IMR-90 (cell line): ENCODE data around the gene LNP1. TPM values are rescaled to one million over a fixed set of nuclear protein-coding genes. Genes with fewer than 3 reads are reported as not detected.

Experiments
- ATAC-seq: fragments of 200-7000 bp; cut with Tn5 transposase; 2 replicates; pipeline ENCODE4 v1.9.1; 2020; ENCODE audit warnings: low read depth, mild to moderate bottlenecking, moderate library complexity
- BruUV-seq: library from RNA; stranded (reverse); fragments of 400-500 nt; replicated peaks from 2 replicates; lab custom pipeline; 2021; lab: Mats Ljungman, UMichigan
- CTCF ChIA-PET: fragments of 300-600 bp; formaldehyde crosslinking; extraction: SDS; loops from one replicate; lab custom pipeline; 2021; ENCODE audit warnings: antibody characterized with exemption; lab: Yijun Ruan, JAX
- POLR2A ChIA-PET: fragments of 300-600 bp; sonication (Branson Sonifier 250); formaldehyde crosslinking; loops from one replicate; lab custom pipeline; 2022; ENCODE audit warnings: antibody characterized with exemption; ENCODE audit not compliant: unreplicated experiment; lab: Charles Lee
- DNase-seq: peaks from one replicate; pipeline ENCODE4 v3.0.0; 2013
- H2AFZ ChIP-seq: replicated peaks from 2 replicates; pipeline ENCODE3; 2013; ENCODE audit warnings: low read length, mild to moderate bottlenecking; ENCODE audit not compliant: poor library complexity
- H2AK5ac ChIP-seq: 2 replicates; pipeline ENCODE4 v1.6.1; 2013; ENCODE audit warnings: low read depth, low read length, inconsistent platforms
- H2AK9ac ChIP-seq: replicated peaks from 2 replicates; pipeline ENCODE3; 2013; ENCODE audit warnings: mild to moderate bottlenecking, low read depth, low read length, moderate library complexity; ENCODE audit not compliant: poor library complexity
- H2BK120ac ChIP-seq: 2 replicates; pipeline ENCODE4 v1.6.1; 2013; ENCODE audit warnings: low read depth, low read length, inconsistent platforms
- H2BK15ac ChIP-seq: 3 replicates; pipeline ENCODE4 v1.6.1; 2013; ENCODE audit warnings: low read depth, low read length, inconsistent platforms
- H2BK20ac ChIP-seq: 2 replicates; pipeline ENCODE4 v1.6.1; 2013; ENCODE audit warnings: low read depth, mild to moderate bottlenecking, inconsistent platforms, low read length, moderate library complexity
- H2BK5ac ChIP-seq: 2 replicates; pipeline ENCODE4 v1.6.1; 2013; ENCODE audit warnings: mild to moderate bottlenecking, low read depth, low read length, inconsistent platforms; ENCODE audit not compliant: poor library complexity, severe bottlenecking
- H3K14ac ChIP-seq: replicated peaks from 2 replicates; pipeline ENCODE4 v1.6.1; 2013; ENCODE audit warnings: low read depth, low read length, inconsistent platforms
- H3K18ac ChIP-seq: 2 replicates; pipeline ENCODE4 v1.6.1; 2013; ENCODE audit warnings: low read depth, low read length, control low read depth
- H3K23ac ChIP-seq: 2 replicates; pipeline ENCODE4 v1.6.1; 2013; ENCODE audit warnings: low read depth, low read length, inconsistent platforms
- H3K27ac ChIP-seq: 2 replicates; pipeline ENCODE4 v1.5.1; 2013; ENCODE audit warnings: mild to moderate bottlenecking, control low read depth, low read length; ENCODE audit not compliant: insufficient read depth
- H3K27me3 ChIP-seq: 2 replicates; pipeline ENCODE4 v1.6.1; 2013; ENCODE audit warnings: low read length; ENCODE audit not compliant: control insufficient read depth, insufficient read depth
- H3K36me3 ChIP-seq: 2 replicates; pipeline ENCODE4 v1.6.1; 2013; ENCODE audit warnings: low read length, mixed read lengths; ENCODE audit not compliant: control insufficient read depth, insufficient read depth
- H3K4ac ChIP-seq: 2 replicates; pipeline ENCODE4 v1.6.1; 2013; ENCODE audit warnings: low read depth, low read length, inconsistent platforms
- H3K4me1 ChIP-seq: 2 replicates; pipeline ENCODE4 v1.6.1; 2013; ENCODE audit warnings: low read length, mixed read lengths; ENCODE audit not compliant: control insufficient read depth, insufficient read depth
- H3K4me2 ChIP-seq: 2 replicates; pipeline ENCODE4 v1.6.1; 2013; ENCODE audit warnings: low read depth, mild to moderate bottlenecking, control low read depth, low read length, moderate library complexity
- H3K4me3 ChIP-seq: 2 replicates; pipeline ENCODE4 v1.5.1; 2013; ENCODE audit warnings: low read depth, mild to moderate bottlenecking, control low read depth, low read length, moderate library complexity; ENCODE audit not compliant: insufficient read depth
- H3K56ac ChIP-seq: 2 replicates; pipeline ENCODE4 v1.6.1; 2013; ENCODE audit warnings: low read length, inconsistent platforms; ENCODE audit not compliant: insufficient read depth; ENCODE audit errors: extremely low read depth
- H3K79me1 ChIP-seq, 2 experiments: 2 replicates each; pipeline ENCODE4 v1.6.1; 2013; ENCODE audit warnings: low read length in 2 of 2, inconsistent platforms in 1 of 2, low read depth in 1 of 2
- H3K9ac ChIP-seq: 2 replicates; pipeline ENCODE4 v1.6.1; 2013; ENCODE audit warnings: low read depth, low read length, control low read depth
- H3K9me1 ChIP-seq: 2 replicates; pipeline ENCODE4 v1.6.1; 2013; ENCODE audit warnings: low read length, inconsistent platforms; ENCODE audit not compliant: insufficient read depth
- H3K9me3 ChIP-seq: 2 replicates; pipeline ENCODE4 v1.6.1; 2013; ENCODE audit warnings: low read length; ENCODE audit not compliant: control insufficient read depth, insufficient read depth
- H4K20me1 ChIP-seq: 2 replicates; pipeline ENCODE4 v1.6.1; 2013; ENCODE audit warnings: low read length, inconsistent platforms; ENCODE audit not compliant: insufficient read depth
- H4K5ac ChIP-seq: 2 replicates; pipeline ENCODE4 v1.6.1; 2013; ENCODE audit warnings: mild to moderate bottlenecking, low read depth, low read length, control low read depth
- H4K8ac ChIP-seq, 2 experiments: 2 replicates each; pipeline ENCODE4 v1.6.1; 2013; ENCODE audit warnings: low read depth in 2 of 2, low read length in 2 of 2, control low read depth in 1 of 2, inconsistent platforms in 1 of 2
- H4K91ac ChIP-seq: 2 replicates; pipeline ENCODE4 v1.6.1; 2013; ENCODE audit warnings: low read depth, low read length, inconsistent platforms; ENCODE audit not compliant: insufficient read depth
- BHLHE40 ChIP-seq: fragments of 150-350 bp; IDR thresholded peaks from 2 replicates; pipeline ENCODE4 v1.6.1; 2016; ENCODE audit warnings: mild to moderate bottlenecking, low read depth, low read length
- CEBPB ChIP-seq: IDR thresholded peaks from 2 replicates; pipeline ENCODE4 v1.6.1; 2012; ENCODE audit warnings: low read depth, low read length, improper control_type of control experiment
- CHD1 ChIP-seq: IDR thresholded peaks from 2 replicates; pipeline ENCODE4 v1.6.1; 2012; ENCODE audit warnings: low read depth, low read length, improper control_type of control experiment
- ELK1 ChIP-seq: fragments of 150-350 bp; IDR thresholded peaks from 2 replicates; pipeline ENCODE4 v1.6.1; 2016; ENCODE audit warnings: low read depth, mild to moderate bottlenecking, low read length, moderate library complexity, borderline replicate concordance
- FOS ChIP-seq: fragments of 150-350 bp; IDR thresholded peaks from 2 replicates; pipeline ENCODE4 v1.6.1; 2016; ENCODE audit warnings: low read depth, low read length
- MAFK ChIP-seq: IDR thresholded peaks from 2 replicates; pipeline ENCODE4 v1.6.1; 2012; ENCODE audit warnings: low read depth, low read length, improper control_type of control experiment
- MAZ ChIP-seq: IDR thresholded peaks from 2 replicates; pipeline ENCODE4 v1.6.1; 2012; ENCODE audit warnings: low read depth, mild to moderate bottlenecking, low read length, improper control_type of control experiment, moderate library complexity, borderline replicate concordance
- MXI1 ChIP-seq: IDR thresholded peaks from 2 replicates; pipeline ENCODE4 v1.6.1; 2012; ENCODE audit warnings: low read depth, mild to moderate bottlenecking, low read length, moderate library complexity, borderline replicate concordance
- NFE2L2 ChIP-seq: fragments of 150-350 bp; IDR thresholded peaks from 2 replicates; pipeline ENCODE4 v1.6.1; 2016; ENCODE audit warnings: low read depth, mild to moderate bottlenecking, low read length
- POLR2A ChIP-seq: IDR thresholded peaks from 2 replicates; pipeline ENCODE4 v1.6.1; 2012; ENCODE audit warnings: mild to moderate bottlenecking, low read depth, low read length
- RAD21 ChIP-seq: IDR thresholded peaks from 2 replicates; pipeline ENCODE4 v1.6.1; 2012; ENCODE audit warnings: low read length, improper control_type of control experiment
- RCOR1 ChIP-seq: IDR thresholded peaks from 2 replicates; pipeline ENCODE4 v1.6.1; 2012; ENCODE audit warnings: mild to moderate bottlenecking, low read length, improper control_type of control experiment; ENCODE audit not compliant: insufficient replicate concordance
- RFX5 ChIP-seq: IDR thresholded peaks from 2 replicates; pipeline ENCODE4 v1.8.0; 2012; ENCODE audit warnings: low read depth, mild to moderate bottlenecking, low read length, moderate library complexity
- SMC3 ChIP-seq: fragments of 150-350 bp; IDR thresholded peaks from 2 replicates; pipeline ENCODE4 v1.6.1; 2016; ENCODE audit warnings: low read depth, mild to moderate bottlenecking, antibody characterized with exemption, low read length, moderate library complexity
- WGBS, 2 experiments: methylation state at CpG; one replicate each; pipeline versions ENCODE4 v1.1.5 to v1.1.7; 2013; ENCODE audit warnings: missing lambda C conversion rate in 2 of 2; ENCODE audit not compliant: insufficient read length in 1 of 2; ENCODE audit errors: extremely low coverage in 2 of 2; 5-methylcytosine and 5-hydroxymethylcytosine counted together
- dilution Hi-C: fragments of 300-500 bp; cut with HindIII; formaldehyde crosslinking; loops from one replicate; pipeline ENCODE4 v1.14.3; 2018; ENCODE audit warnings: low sequenced_read_pairs; ENCODE audit not compliant: unreplicated experiment
- in situ Hi-C: fragments of 300-500 bp; cut with MboI; formaldehyde crosslinking; loops from 3 replicates; pipeline ENCODE4 v1.14.3; 2019; ENCODE audit warnings: low sequenced_read_pairs, inconsistent platforms, mixed read lengths
- intact Hi-C: fragments of 100-400 bp; cut with micrococcal nuclease; formaldehyde crosslinking; loops from 2 replicates; pipeline ENCODE4 v1.10.0; 2022
- polyA plus RNA-seq, 3 experiments: library from polyadenylated mRNA; depleted of rRNA; stranded (reverse); fragments of >200 nt; gene quantifications; 2 replicates each; pipeline ENCODE4 v1.2.3, GENCODE V29; 2012; ENCODE audit warnings: low replicate concordance in 1 of 3
- total RNA-seq: library from RNA; depleted of rRNA; stranded (reverse); fragments of >200 nt; gene quantifications from 2 replicates; pipeline ENCODE4 v1.2.3, GENCODE V29; 2012
- TF ChIP-seq, protein P1 (sequence below): fragments of 150-350 bp; IDR thresholded peaks from 2 replicates; pipeline ENCODE4 v1.6.1; 2017; ENCODE audit warnings: mild to moderate bottlenecking, antibody characterized with exemption, low read length, low read depth
- TF ChIP-seq, protein P2 (sequence below): conservative IDR thresholded peaks from 2 replicates; pipeline ENCODE4 v1.5.1; 2012; ENCODE audit warnings: mild to moderate bottlenecking, low read depth, low read length, improper control_type of control experiment

LNP1 gene
- total and polyA plus RNA-seq, 2 of the 4 experiments (the other 2 are of a cell fraction) = 2.2 to 2.4 TPM

DNA sequence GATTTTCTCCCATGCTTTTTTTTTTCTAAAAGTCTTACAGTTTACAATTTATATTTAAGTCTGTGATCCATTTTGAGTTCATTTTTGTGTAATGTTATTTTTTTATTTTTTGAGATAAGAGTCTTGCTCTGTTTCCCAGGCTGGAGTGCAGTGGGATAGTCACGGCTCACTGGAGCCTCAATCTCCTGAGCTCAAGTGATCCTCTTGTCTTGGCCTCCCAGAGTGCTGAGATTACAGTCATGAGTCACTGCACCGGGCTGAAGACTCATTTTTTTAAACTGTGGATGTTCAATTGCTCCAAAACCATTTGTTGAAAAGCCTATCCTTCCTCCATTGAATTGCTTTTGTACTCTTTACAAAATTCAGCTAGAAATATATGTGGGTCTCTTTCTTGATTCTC is 19.5 kb downstream of the LNP1 start:
- POLR2A ChIA-PET = no interaction called here

More for the DNA sequence above, 19.5 kb downstream of the LNP1 start:
- no peak overlapping the region for H3K23ac ChIP-seq
- no peak for ATAC-seq
- H3K9ac ChIP-seq = no peak overlapping the region
- TF ChIP-seq ELK1 (no peak), FOS (no peak), RFX5 (no peak), RCOR1 (no peak), POLR2A (no peak), RAD21 (no peak), MXI1 (no peak), SMC3 (no peak), CEBPB (no peak), BHLHE40 (no peak), NFE2L2 (no peak), MAFK (no peak), CHD1 (no peak), MAZ (no peak)
- TF ChIP-seq, protein P1, sequence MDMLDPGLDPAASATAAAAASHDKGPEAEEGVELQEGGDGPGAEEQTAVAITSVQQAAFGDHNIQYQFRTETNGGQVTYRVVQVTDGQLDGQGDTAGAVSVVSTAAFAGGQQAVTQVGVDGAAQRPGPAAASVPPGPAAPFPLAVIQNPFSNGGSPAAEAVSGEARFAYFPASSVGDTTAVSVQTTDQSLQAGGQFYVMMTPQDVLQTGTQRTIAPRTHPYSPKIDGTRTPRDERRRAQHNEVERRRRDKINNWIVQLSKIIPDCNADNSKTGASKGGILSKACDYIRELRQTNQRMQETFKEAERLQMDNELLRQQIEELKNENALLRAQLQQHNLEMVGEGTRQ = no peak
- TF ChIP-seq, protein P2, sequence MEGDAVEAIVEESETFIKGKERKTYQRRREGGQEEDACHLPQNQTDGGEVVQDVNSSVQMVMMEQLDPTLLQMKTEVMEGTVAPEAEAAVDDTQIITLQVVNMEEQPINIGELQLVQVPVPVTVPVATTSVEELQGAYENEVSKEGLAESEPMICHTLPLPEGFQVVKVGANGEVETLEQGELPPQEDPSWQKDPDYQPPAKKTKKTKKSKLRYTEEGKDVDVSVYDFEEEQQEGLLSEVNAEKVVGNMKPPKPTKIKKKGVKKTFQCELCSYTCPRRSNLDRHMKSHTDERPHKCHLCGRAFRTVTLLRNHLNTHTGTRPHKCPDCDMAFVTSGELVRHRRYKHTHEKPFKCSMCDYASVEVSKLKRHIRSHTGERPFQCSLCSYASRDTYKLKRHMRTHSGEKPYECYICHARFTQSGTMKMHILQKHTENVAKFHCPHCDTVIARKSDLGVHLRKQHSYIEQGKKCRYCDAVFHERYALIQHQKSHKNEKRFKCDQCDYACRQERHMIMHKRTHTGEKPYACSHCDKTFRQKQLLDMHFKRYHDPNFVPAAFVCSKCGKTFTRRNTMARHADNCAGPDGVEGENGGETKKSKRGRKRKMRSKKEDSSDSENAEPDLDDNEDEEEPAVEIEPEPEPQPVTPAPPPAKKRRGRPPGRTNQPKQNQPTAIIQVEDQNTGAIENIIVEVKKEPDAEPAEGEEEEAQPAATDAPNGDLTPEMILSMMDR = no peak
- no peak overlapping the region for H3K56ac ChIP-seq
- no peak overlapping the region for H4K5ac ChIP-seq
- H2BK20ac ChIP-seq = no peak overlapping the region
- H2AK5ac ChIP-seq = no peak overlapping the region
- H2AK9ac ChIP-seq = no peak overlapping the region
- no peak overlapping the region for H2BK15ac ChIP-seq
- DNase-seq = no peak
- H2BK5ac ChIP-seq = no peak overlapping the region
- H4K20me1 ChIP-seq = no peaks in the 10 kb centered on the region
- intact Hi-C loops = no loop called here
- no peak overlapping the region for H3K14ac ChIP-seq
- no peaks in the 10 kb centered on the region for H3K9me1 ChIP-seq
- H3K4ac ChIP-seq = no peak overlapping the region
- H3K27me3 ChIP-seq = no peaks in the 10 kb centered on the region
- H4K91ac ChIP-seq = no peak overlapping the region
- H4K8ac ChIP-seq = no peak overlapping the region
- H3K4me2 ChIP-seq = no peak overlapping the region
- BruUV-seq = no TSS peak
- no peak overlapping the region for H3K18ac ChIP-seq
- no peak overlapping the region for H3K27ac ChIP-seq
- CTCF ChIA-PET = no interaction called here
- in situ Hi-C loops = no loop called here
- no peak overlapping the region for H2BK120ac ChIP-seq
- H3K9me3 ChIP-seq = no peaks in the 10 kb centered on the region
- dilution Hi-C loops = no loop called here
- H3K4me1 ChIP-seq = no peaks in the 10 kb centered on the region; the same call in 1 of the 2 replicates
- no peak overlapping the region for H3K4me3 ChIP-seq
- 100% methylated on average over 1 of the region's 2 CpGs; no CpG with 5 or more reads in 1 of the 2 experiments for WGBS, 2 experiments
- no peak overlapping the region for H2AFZ ChIP-seq
- H3K79me1 ChIP-seq = no peaks in the 10 kb centered on the region
- H3K36me3 ChIP-seq = no peaks in the 10 kb centered on the region
